Measurements from ENCODE around the gene SPRED2.

The SPRED2 gene

GRCh38 chr2:65424391-65424790 is 8.0 kb downstream of the SPRED2 start:
- ChIA-PET CTCF (no interaction called here), POLR2A (no interaction called here)
- TF ChIP-seq SUZ12 (IDR thresholded peaks at IDR 0.05) (no peak), LEF1 (IDR thresholded peaks at IDR 0.05; ENCODE audit: borderline replicate concordance) (no peak), NFRKB (IDR thresholded peaks at IDR 0.05) (no peak), CTBP1 (IDR thresholded peaks at IDR 0.05; ENCODE audit: borderline replicate concordance) (no peak), FOXA1 (IDR thresholded peaks at IDR 0.05) (no peak), FOXK2 (IDR thresholded peaks at IDR 0.05) (no peak), PKNOX1 (IDR thresholded peaks at IDR 0.05) (no peak), ELF4 (IDR thresholded peaks at IDR 0.05) (no peak), HDGF (IDR thresholded peaks at IDR 0.05; ENCODE audit: borderline replicate concordance) (no peak), ZNF384 (IDR thresholded peaks at IDR 0.05) (no peak), ARNT (IDR thresholded peaks at IDR 0.05) (no peak), TARDBP (IDR thresholded peaks at IDR 0.05) (no peak), FOXM1 (IDR thresholded peaks at IDR 0.05; ENCODE audit: borderline replicate concordance) (no peak), L3MBTL2 (conservative IDR thresholded peaks at IDR 0.05) (no peak), BHLHE40 (IDR thresholded peaks at IDR 0.05; ENCODE audit: borderline replicate concordance) (no peak), SP1 (IDR thresholded peaks at IDR 0.05) (no peak)
- DNase-seq (ENCODE audit: extremely low spot score) = no peak

- DNase-seq (ENCODE audit: extremely low spot score) = no peak
- ChIA-PET CTCF (no interaction called here), POLR2A (interaction anchor here (0.8 to 1.1 kb wide), 3 partner anchors 11 to 194 kb away, joined by 3 to 4 read pairs (median 3); partner anchors contain the start of genes ACTR2 and SPRED2)
- TF ChIP-seq ZNF384 (IDR thresholded peaks at IDR 0.05) = no peak
- TF ChIP-seq L3MBTL2 (conservative IDR thresholded peaks at IDR 0.05) = no peak
- TF ChIP-seq PKNOX1 (IDR thresholded peaks at IDR 0.05) = no peak
Measured at GRCh38 chr2:65421432-65421748, 11.0 kb downstream of the SPRED2 start.

GRCh38 chr2:65420712-65421431 is 11.5 kb downstream of the SPRED2 start:
- no peak for DNase-seq (ENCODE audit: extremely low spot score)
- ChIA-PET POLR2A (interaction anchor here (1.1 kb wide), 1 partner anchor 11 kb away, joined by 4 read pairs; the partner anchor contains the start of gene SPRED2), CTCF (no interaction called here)
- TF ChIP-seq BHLHE40 (IDR thresholded peaks at IDR 0.05; ENCODE audit: borderline replicate concordance) = no peak
- no peak for TF ChIP-seq SP1 (IDR thresholded peaks at IDR 0.05)
- no peak for TF ChIP-seq ELF4 (IDR thresholded peaks at IDR 0.05)
- TF ChIP-seq HDGF (IDR thresholded peaks at IDR 0.05; ENCODE audit: borderline replicate concordance) = no peak

GRCh38 chr2:65417509-65418085 is 14.8 kb downstream of the SPRED2 start:
- TF ChIP-seq LEF1 (IDR thresholded peaks at IDR 0.05; ENCODE audit: borderline replicate concordance) (no peak), ARNT (IDR thresholded peaks at IDR 0.05) (no peak), ZNF384 (IDR thresholded peaks at IDR 0.05) (no peak), CTBP1 (IDR thresholded peaks at IDR 0.05; ENCODE audit: borderline replicate concordance) (no peak), NFRKB (IDR thresholded peaks at IDR 0.05) (no peak), SUZ12 (IDR thresholded peaks at IDR 0.05) (no peak), FOXK2 (IDR thresholded peaks at IDR 0.05) (no peak), FOXA1 (IDR thresholded peaks at IDR 0.05) (no peak), FOXM1 (IDR thresholded peaks at IDR 0.05; ENCODE audit: borderline replicate concordance) (no peak), PKNOX1 (IDR thresholded peaks at IDR 0.05) (no peak), BHLHE40 (IDR thresholded peaks at IDR 0.05; ENCODE audit: borderline replicate concordance) (no peak), SP1 (IDR thresholded peaks at IDR 0.05) (no peak), L3MBTL2 (conservative IDR thresholded peaks at IDR 0.05) (no peak), HDGF (IDR thresholded peaks at IDR 0.05; ENCODE audit: borderline replicate concordance) (no peak), ELF4 (IDR thresholded peaks at IDR 0.05) (no peak), TARDBP (IDR thresholded peaks at IDR 0.05) (no peak)

GRCh38 chr2:65416945-65417344 is 15.5 kb downstream of the SPRED2 start:
- no peak for DNase-seq (ENCODE audit: extremely low spot score)
- CTCF ChIA-PET = no interaction called here
- POLR2A ChIA-PET = interaction anchor here (1.6 kb wide), 1 partner anchor 15 kb away, joined by 5 read pairs; the partner anchor contains the start of gene SPRED2
- TF ChIP-seq FOXM1 (IDR thresholded peaks at IDR 0.05; ENCODE audit: borderline replicate concordance) (no peak), CTBP1 (IDR thresholded peaks at IDR 0.05; ENCODE audit: borderline replicate concordance) (no peak), LEF1 (IDR thresholded peaks at IDR 0.05; ENCODE audit: borderline replicate concordance) (no peak), ZNF384 (IDR thresholded peaks at IDR 0.05) (no peak), PKNOX1 (IDR thresholded peaks at IDR 0.05) (no peak), FOXA1 (IDR thresholded peaks at IDR 0.05) (no peak), FOXK2 (IDR thresholded peaks at IDR 0.05) (no peak)

More at GRCh38 chr2:65417509-65418085, 14.8 kb downstream of the SPRED2 start:
- no peak for DNase-seq (ENCODE audit: extremely low spot score)
- ChIA-PET CTCF (interaction anchor here (0.6 kb wide), 1 partner anchor 109 kb away, joined by 5 read pairs; no protein-coding TSS in a partner anchor), POLR2A (interaction anchor here (1.6 kb wide), 1 partner anchor 15 kb away, joined by 5 read pairs; the partner anchor contains the start of gene SPRED2)

GRCh38 chr2:65416321-65416720 is 16.1 kb downstream of the SPRED2 start:
- POLR2A ChIA-PET = no interaction called here
- CTCF ChIA-PET = no interaction called here
- TF ChIP-seq SP1 (IDR thresholded peaks at IDR 0.05) = no peak
- DNase-seq (ENCODE audit: extremely low spot score) = no peak
